ENCODE measurements around the gene KRTAP6-2. TPM values are rescaled to one million over a fixed set of nuclear protein-coding genes. Genes with fewer than 3 reads are reported as not detected.

Gene KRTAP6-2
- total and polyA plus RNA-seq, 2 experiments from 2014 or later: not detected

DNA sequence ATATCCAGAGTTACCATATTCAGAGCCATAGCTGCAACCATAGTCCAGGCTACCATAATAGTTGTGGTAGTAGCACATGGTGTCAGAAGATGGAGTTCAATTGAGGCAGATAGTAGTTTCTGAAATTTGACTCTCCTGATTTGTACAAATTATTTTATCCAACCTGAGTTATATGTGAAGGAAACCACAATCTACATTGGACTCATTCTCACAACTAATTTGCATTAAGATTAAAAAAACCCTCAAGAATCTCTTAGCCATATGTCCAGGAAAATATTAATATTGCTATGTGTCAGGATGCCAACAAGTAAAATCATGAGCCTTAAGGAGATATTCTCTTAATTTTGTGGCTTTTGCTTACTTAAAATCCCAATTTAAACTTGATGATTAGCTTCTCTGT, 8.4 kb downstream of the KRTAP6-2 start, which contains the start of gene KRTAP22-2 (continued):
- TF ChIP-seq, protein P1, sequence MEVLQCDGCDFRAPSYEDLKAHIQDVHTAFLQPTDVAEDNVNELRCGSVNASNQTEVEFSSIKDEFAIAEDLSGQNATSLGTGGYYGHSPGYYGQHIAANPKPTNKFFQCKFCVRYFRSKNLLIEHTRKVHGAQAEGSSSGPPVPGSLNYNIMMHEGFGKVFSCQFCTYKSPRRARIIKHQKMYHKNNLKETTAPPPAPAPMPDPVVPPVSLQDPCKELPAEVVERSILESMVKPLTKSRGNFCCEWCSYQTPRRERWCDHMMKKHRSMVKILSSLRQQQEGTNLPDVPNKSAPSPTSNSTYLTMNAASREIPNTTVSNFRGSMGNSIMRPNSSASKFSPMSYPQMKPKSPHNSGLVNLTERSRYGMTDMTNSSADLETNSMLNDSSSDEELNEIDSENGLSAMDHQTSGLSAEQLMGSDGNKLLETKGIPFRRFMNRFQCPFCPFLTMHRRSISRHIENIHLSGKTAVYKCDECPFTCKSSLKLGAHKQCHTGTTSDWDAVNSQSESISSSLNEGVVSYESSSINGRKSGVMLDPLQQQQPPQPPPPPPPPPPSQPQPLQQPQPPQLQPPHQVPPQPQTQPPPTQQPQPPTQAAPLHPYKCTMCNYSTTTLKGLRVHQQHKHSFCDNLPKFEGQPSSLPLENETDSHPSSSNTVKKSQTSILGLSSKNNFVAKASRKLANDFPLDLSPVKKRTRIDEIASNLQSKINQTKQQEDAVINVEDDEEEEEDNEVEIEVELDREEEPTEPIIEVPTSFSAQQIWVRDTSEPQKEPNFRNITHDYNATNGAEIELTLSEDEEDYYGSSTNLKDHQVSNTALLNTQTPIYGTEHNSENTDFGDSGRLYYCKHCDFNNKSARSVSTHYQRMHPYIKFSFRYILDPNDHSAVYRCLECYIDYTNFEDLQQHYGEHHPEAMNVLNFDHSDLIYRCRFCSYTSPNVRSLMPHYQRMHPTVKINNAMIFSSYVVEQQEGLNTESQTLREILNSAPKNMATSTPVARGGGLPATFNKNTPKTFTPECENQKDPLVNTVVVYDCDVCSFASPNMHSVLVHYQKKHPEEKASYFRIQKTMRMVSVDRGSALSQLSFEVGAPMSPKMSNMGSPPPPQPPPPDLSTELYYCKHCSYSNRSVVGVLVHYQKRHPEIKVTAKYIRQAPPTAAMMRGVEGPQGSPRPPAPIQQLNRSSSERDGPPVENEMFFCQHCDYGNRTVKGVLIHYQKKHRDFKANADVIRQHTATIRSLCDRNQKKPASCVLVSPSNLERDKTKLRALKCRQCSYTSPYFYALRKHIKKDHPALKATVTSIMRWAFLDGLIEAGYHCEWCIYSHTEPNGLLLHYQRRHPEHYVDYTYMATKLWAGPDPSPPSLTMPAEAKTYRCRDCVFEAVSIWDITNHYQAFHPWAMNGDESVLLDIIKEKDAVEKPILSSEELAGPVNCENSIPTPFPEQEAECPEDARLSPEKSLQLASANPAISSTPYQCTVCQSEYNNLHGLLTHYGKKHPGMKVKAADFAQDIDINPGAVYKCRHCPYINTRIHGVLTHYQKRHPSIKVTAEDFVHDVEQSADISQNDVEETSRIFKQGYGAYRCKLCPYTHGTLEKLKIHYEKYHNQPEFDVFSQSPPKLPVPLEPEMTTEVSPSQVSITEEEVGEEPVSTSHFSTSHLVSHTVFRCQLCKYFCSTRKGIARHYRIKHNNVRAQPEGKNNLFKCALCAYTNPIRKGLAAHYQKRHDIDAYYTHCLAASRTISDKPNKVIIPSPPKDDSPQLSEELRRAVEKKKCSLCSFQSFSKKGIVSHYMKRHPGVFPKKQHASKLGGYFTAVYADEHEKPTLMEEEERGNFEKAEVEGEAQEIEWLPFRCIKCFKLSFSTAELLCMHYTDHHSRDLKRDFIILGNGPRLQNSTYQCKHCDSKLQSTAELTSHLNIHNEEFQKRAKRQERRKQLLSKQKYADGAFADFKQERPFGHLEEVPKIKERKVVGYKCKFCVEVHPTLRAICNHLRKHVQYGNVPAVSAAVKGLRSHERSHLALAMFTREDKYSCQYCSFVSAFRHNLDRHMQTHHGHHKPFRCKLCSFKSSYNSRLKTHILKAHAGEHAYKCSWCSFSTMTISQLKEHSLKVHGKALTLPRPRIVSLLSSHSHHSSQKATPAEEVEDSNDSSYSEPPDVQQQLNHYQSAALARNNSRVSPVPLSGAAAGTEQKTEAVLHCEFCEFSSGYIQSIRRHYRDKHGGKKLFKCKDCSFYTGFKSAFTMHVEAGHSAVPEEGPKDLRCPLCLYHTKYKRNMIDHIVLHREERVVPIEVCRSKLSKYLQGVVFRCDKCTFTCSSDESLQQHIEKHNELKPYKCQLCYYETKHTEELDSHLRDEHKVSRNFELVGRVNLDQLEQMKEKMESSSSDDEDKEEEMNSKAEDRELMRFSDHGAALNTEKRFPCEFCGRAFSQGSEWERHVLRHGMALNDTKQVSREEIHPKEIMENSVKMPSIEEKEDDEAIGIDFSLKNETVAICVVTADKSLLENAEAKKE (CRISPR knock-in tag; IDR thresholded peaks at IDR 0.05): no peak
- TF ChIP-seq CTCF (conservative IDR thresholded peaks at IDR 0.05; ENCODE audit: low read depth in 2 of 2) (no peak), ETS1 (IDR thresholded peaks at IDR 0.05) (no peak), EZH2phosphoT487 (IDR thresholded peaks at IDR 0.05; ENCODE audit: unreplicated experiment) (no peak)

DNA sequence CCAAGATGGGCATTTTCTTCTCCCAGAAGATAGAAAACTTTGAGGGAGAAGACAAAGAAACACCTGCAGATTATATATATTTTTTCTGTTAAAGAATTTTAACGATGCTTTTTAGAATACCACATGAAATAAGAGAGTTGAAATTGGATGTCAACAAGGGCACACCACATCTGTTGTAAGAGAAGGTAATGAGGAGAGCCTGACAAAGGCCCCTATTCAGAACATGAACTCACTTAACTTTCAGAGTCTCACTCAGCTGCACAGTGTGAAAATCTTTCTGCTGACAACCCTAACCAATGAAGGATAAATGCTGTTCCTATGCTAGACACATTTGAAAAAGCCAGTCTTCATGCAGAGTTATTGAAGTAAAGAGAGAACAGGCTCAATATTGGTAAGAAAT, 15.8 kb downstream of the KRTAP6-2 start:
- Histone ChIP-seq H4K20me1 (replicated peaks; ENCODE audit: insufficient read depth) (no peaks in the 10 kb centered on the region), H2AFZ (no peak overlapping the region), H3F3A (replicated peaks; ENCODE audit: low read depth) (no peaks in the 10 kb centered on the region), H3K4me1 (ENCODE audit: insufficient read depth) (no peaks in the 10 kb centered on the region), H3K79me2 (replicated peaks; ENCODE audit: insufficient read depth) (no peaks in the 10 kb centered on the region), H3K4me3 (no peak overlapping the region), H3K36me3 (ENCODE audit: insufficient read depth) (no peaks in the 10 kb centered on the region), H3K27ac (ENCODE audit: low read depth) (no peak overlapping the region), H3K9me2 (ENCODE audit: insufficient read depth) (no peaks in the 10 kb centered on the region), H3K4me2 (no peak overlapping the region), H3K27me3 (ENCODE audit: insufficient read depth) (no peaks in the 10 kb centered on the region)
- no peaks in the 10 kb centered on the region for H3K4me1 Mint-ChIP-seq
- H3K27me3 Mint-ChIP-seq (ENCODE audit: insufficient read depth, low read depth, poor library complexity): no peaks in the 10 kb centered on the region
- H3K9me3 Mint-ChIP-seq: no peaks in the 10 kb centered on the region
- DNase-seq (ENCODE audit: low spot score) (no peak), ATAC-seq (no peak)
- H3K27ac Mint-ChIP-seq: no peak overlapping the region
- no peaks in the 10 kb centered on the region for H3K36me3 Mint-ChIP-seq (ENCODE audit: low read depth)
- H3K4me3 Mint-ChIP-seq: no peak overlapping the region
- TF ChIP-seq JUNB (IDR thresholded peaks at IDR 0.05; ENCODE audit: unreplicated experiment) (no peak), ZNF331 (CRISPR knock-in tag; IDR thresholded peaks at IDR 0.05; ENCODE audit: low read depth) (no peak), CREB1 (CRISPR knock-in tag; IDR thresholded peaks at IDR 0.05; ENCODE audit: low read depth) (no peak), EZH2phosphoT487 (IDR thresholded peaks at IDR 0.05; ENCODE audit: unreplicated experiment) (no peak), ZNF114 (CRISPR knock-in tag; IDR thresholded peaks at IDR 0.05) (no peak), STAT1 (IDR thresholded peaks at IDR 0.05; ENCODE audit: unreplicated experiment) (no peak), NANOG (IDR thresholded peaks at IDR 0.05; ENCODE audit: borderline replicate concordance) (no peak)
- TF ChIP-seq, protein P2, sequence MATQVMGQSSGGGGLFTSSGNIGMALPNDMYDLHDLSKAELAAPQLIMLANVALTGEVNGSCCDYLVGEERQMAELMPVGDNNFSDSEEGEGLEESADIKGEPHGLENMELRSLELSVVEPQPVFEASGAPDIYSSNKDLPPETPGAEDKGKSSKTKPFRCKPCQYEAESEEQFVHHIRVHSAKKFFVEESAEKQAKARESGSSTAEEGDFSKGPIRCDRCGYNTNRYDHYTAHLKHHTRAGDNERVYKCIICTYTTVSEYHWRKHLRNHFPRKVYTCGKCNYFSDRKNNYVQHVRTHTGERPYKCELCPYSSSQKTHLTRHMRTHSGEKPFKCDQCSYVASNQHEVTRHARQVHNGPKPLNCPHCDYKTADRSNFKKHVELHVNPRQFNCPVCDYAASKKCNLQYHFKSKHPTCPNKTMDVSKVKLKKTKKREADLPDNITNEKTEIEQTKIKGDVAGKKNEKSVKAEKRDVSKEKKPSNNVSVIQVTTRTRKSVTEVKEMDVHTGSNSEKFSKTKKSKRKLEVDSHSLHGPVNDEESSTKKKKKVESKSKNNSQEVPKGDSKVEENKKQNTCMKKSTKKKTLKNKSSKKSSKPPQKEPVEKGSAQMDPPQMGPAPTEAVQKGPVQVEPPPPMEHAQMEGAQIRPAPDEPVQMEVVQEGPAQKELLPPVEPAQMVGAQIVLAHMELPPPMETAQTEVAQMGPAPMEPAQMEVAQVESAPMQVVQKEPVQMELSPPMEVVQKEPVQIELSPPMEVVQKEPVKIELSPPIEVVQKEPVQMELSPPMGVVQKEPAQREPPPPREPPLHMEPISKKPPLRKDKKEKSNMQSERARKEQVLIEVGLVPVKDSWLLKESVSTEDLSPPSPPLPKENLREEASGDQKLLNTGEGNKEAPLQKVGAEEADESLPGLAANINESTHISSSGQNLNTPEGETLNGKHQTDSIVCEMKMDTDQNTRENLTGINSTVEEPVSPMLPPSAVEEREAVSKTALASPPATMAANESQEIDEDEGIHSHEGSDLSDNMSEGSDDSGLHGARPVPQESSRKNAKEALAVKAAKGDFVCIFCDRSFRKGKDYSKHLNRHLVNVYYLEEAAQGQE (IDR thresholded peaks at IDR 0.05; ENCODE audit: unreplicated experiment): no peak

Data from GM23338 (cell line).